Activated CD8-positive, alpha-beta memory T cell treated with anti-CD3 and anti-CD28 coated beads for 4 hours (primary cell): ENCODE data around the gene NKAIN2.

Source experiments
- DNase-seq, 2 donors: peaks; one replicate each; pipeline ENCODE4 v3.0.0-alpha.2; 2020; ENCODE audit warnings: low read depth in 2 of 2

The NKAIN2 gene

GRCh38 chr6:124567401-124567800 is 763.7 kb downstream of the NKAIN2 start:
- no peak for DNase-seq

GRCh38 chr6:124573953-124574352 is 770.3 kb downstream of the NKAIN2 start:
- DNase-seq: no peak

GRCh38 chr6:124577734-124578281 is 774.1 kb downstream of the NKAIN2 start:
- no peak for DNase-seq

- no peak for DNase-seq
Measured at GRCh38 chr6:124590001-124590400, 786.3 kb downstream of the NKAIN2 start.

GRCh38 chr6:124599656-124600055 is 796.0 kb downstream of the NKAIN2 start:
- no peak for DNase-seq

GRCh38 chr6:124604719-124605118 is 801.1 kb downstream of the NKAIN2 start:
- DNase-seq: no peak

- DNase-seq: no peak
Measured at GRCh38 chr6:124607119-124607627, 803.5 kb downstream of the NKAIN2 start.

- DNase-seq: no peak
Measured at GRCh38 chr6:124613031-124613430, 809.4 kb downstream of the NKAIN2 start.

GRCh38 chr6:124622351-124622750 is 818.7 kb downstream of the NKAIN2 start:
- no peak for DNase-seq

GRCh38 chr6:124633655-124634054 is 830.0 kb downstream of the NKAIN2 start:
- DNase-seq: no peak

- no peak for DNase-seq
Measured at GRCh38 chr6:124640432-124640831, 836.8 kb downstream of the NKAIN2 start.

- no peak for DNase-seq
Measured at GRCh38 chr6:124655866-124656265, 852.2 kb downstream of the NKAIN2 start.

GRCh38 chr6:124658053-124658452 is 854.4 kb downstream of the NKAIN2 start:
- DNase-seq: no peak

- no peak for DNase-seq
Measured at GRCh38 chr6:124659427-124659826, 855.8 kb downstream of the NKAIN2 start.

GRCh38 chr6:124660185-124660584 is 856.5 kb downstream of the NKAIN2 start:
- DNase-seq: no peak

- no peak for DNase-seq
Measured at GRCh38 chr6:124661097-124661661, 857.5 kb downstream of the NKAIN2 start.

GRCh38 chr6:124668028-124668427 is 864.4 kb downstream of the NKAIN2 start:
- no peak for DNase-seq

- no peak for DNase-seq
Measured at GRCh38 chr6:124669713-124670480, 866.2 kb downstream of the NKAIN2 start.

GRCh38 chr6:124670801-124671200 is 867.1 kb downstream of the NKAIN2 start:
- no peak for DNase-seq

- no peak for DNase-seq
Measured at GRCh38 chr6:124671324-124671723, 867.7 kb downstream of the NKAIN2 start.

GRCh38 chr6:124674042-124674441 is 870.4 kb downstream of the NKAIN2 start:
- DNase-seq: no peak

GRCh38 chr6:124676033-124676432 is 872.4 kb downstream of the NKAIN2 start:
- DNase-seq: no peak

GRCh38 chr6:124677874-124678273 is 874.2 kb downstream of the NKAIN2 start:
- no peak for DNase-seq
